Measurements from ENCODE around the gene KRTAP10-8. TPM values are rescaled to one million over a fixed set of nuclear protein-coding genes. Genes with fewer than 3 reads are reported as not detected.

The KRTAP10-8 gene
- total and polyA plus RNA-seq, 2 of the 4 experiments (the other 2 are of a cell fraction): not detected

GRCh38 chr21:44576025-44576420, 35.9 kb upstream of the KRTAP10-8 start:
- dilution Hi-C loops (cut with HindIII; ENCODE audit: low sequenced_read_pairs, unreplicated experiment) (no loop called here), in situ Hi-C loops (cut with MboI; ENCODE audit: low sequenced_read_pairs) (no loop called here), intact Hi-C loops (cut with micrococcal nuclease) (no loop called here)
- H2AK9ac ChIP-seq (replicated peaks; ENCODE audit: low read depth, low read length, poor library complexity): no peak overlapping the region
- H3K18ac ChIP-seq (ENCODE audit: low read depth, low read length): no peak overlapping the region
- H3K23ac ChIP-seq (ENCODE audit: low read depth, low read length): no peak overlapping the region
- no peak overlapping the region for H3K56ac ChIP-seq (ENCODE audit: extremely low read depth, insufficient read depth, low read length)
- no peaks in the 10 kb centered on the region for H3K9me1 ChIP-seq (ENCODE audit: insufficient read depth, low read length)
- no peak overlapping the region for H3K4ac ChIP-seq (ENCODE audit: low read depth, low read length)
- no peak for TF ChIP-seq CEBPB (IDR thresholded peaks at IDR 0.05; ENCODE audit: low read depth, low read length)
- TF ChIP-seq RCOR1 (IDR thresholded peaks at IDR 0.05; ENCODE audit: insufficient replicate concordance, low read length): no peak
- TF ChIP-seq NFE2L2 (IDR thresholded peaks at IDR 0.05; ENCODE audit: low read depth, low read length): no peak
- no peak for TF ChIP-seq RAD21 (IDR thresholded peaks at IDR 0.05; ENCODE audit: low read length)
- TF ChIP-seq MAFK (IDR thresholded peaks at IDR 0.05; ENCODE audit: low read depth, low read length): no peak
- no peak for TF ChIP-seq ELK1 (IDR thresholded peaks at IDR 0.05; ENCODE audit: borderline replicate concordance, low read depth, low read length)
- no peak for TF ChIP-seq MAZ (IDR thresholded peaks at IDR 0.05; ENCODE audit: borderline replicate concordance, low read depth, low read length)
- no peak for TF ChIP-seq FOS (IDR thresholded peaks at IDR 0.05; ENCODE audit: low read depth, low read length)
- no peak for TF ChIP-seq RFX5 (IDR thresholded peaks at IDR 0.05; ENCODE audit: low read depth, low read length)
- no peak for TF ChIP-seq MXI1 (IDR thresholded peaks at IDR 0.05; ENCODE audit: borderline replicate concordance, low read depth, low read length)
- TF ChIP-seq SMC3 (IDR thresholded peaks at IDR 0.05; ENCODE audit: low read depth, low read length): no peak
- TF ChIP-seq CHD1 (IDR thresholded peaks at IDR 0.05; ENCODE audit: low read depth, low read length): no peak
- TF ChIP-seq POLR2A (IDR thresholded peaks at IDR 0.05; ENCODE audit: low read depth, low read length): no peak
- no peak for TF ChIP-seq USF2 (IDR thresholded peaks at IDR 0.05; ENCODE audit: low read depth, low read length)
- TF ChIP-seq CTCF (conservative IDR thresholded peaks at IDR 0.05; ENCODE audit: low read depth, low read length): no peak
- no peaks in the 10 kb centered on the region for H3K4me1 ChIP-seq (ENCODE audit: control insufficient read depth, insufficient read depth, low read length)
- no peaks in the 10 kb centered on the region for H3K36me3 ChIP-seq (ENCODE audit: control insufficient read depth, insufficient read depth, low read length)
- H2AK5ac ChIP-seq (ENCODE audit: low read depth, low read length): no peak overlapping the region
- H2BK20ac ChIP-seq (ENCODE audit: low read depth, low read length): no peak overlapping the region
- H4K91ac ChIP-seq (ENCODE audit: insufficient read depth, low read depth, low read length): no peak overlapping the region
- H3K14ac ChIP-seq (replicated peaks; ENCODE audit: low read depth, low read length): no peak overlapping the region
- H3K9ac ChIP-seq (ENCODE audit: low read depth, low read length): no peak overlapping the region
- H3K27ac ChIP-seq (ENCODE audit: insufficient read depth, low read length): no peak overlapping the region
- no peak overlapping the region for H4K8ac ChIP-seq (ENCODE audit: low read depth in 2 of 2, low read length in 2 of 2)
- WGBS, 2 experiments (ENCODE audit: extremely low coverage in 2 of 2, insufficient read length in 1 of 2): 66% methylated on average over 7 of the region's 10 CpGs; no CpG with 5 or more reads in 1 of the 2 experiments
- H3K9me3 ChIP-seq (ENCODE audit: control insufficient read depth, insufficient read depth, low read length): peaks cover 13% of the 10 kb centered on the region
- no peak overlapping the region for H3K4me2 ChIP-seq (ENCODE audit: low read depth, low read length)
- POLR2A ChIA-PET (ENCODE audit: unreplicated experiment): no interaction called here
- H2BK15ac ChIP-seq (ENCODE audit: low read depth, low read length): no peak overlapping the region
- ATAC-seq (ENCODE audit: low read depth): no peak
- H2AFZ ChIP-seq (replicated peaks; ENCODE audit: low read length, poor library complexity): no peak overlapping the region
- no peak for DNase-seq
- no TSS peak for BruUV-seq (replicated peaks)
- peaks cover 3% of the 10 kb centered on the region; the same call in 1 of the 2 replicates for H3K27me3 ChIP-seq (ENCODE audit: control insufficient read depth, insufficient read depth, low read length)
- H2BK5ac ChIP-seq (ENCODE audit: low read depth, low read length, poor library complexity, severe bottlenecking): no peak overlapping the region
- no peaks in the 10 kb centered on the region for H4K20me1 ChIP-seq (ENCODE audit: insufficient read depth, low read length)
- H3K79me1 ChIP-seq (ENCODE audit: low read depth in 1 of 2, low read length in 2 of 2): no peaks in the 10 kb centered on the region
- no peak overlapping the region for H2BK120ac ChIP-seq (ENCODE audit: low read depth, low read length)
- no peak overlapping the region for H3K4me3 ChIP-seq (ENCODE audit: insufficient read depth, low read depth, low read length)
- no peak overlapping the region for H4K5ac ChIP-seq (ENCODE audit: low read depth, low read length)
- CTCF ChIA-PET: no interaction called here

Measured in IMR-90 (cell line).